Activated CD4-positive, CD25-positive, alpha-beta regulatory T cell (primary cell): ENCODE measurements around the gene DYTN.
"Not testable (repeated sequence)": the region's sequence is repeated elsewhere in the genome, so short reads cannot be mapped to it uniquely, and the experiment has no call there.

Experiments used
- DNase-seq, 4 experiments: peaks; one replicate each; lab custom pipeline; 2025; lab: John Stamatoyannopoulos, UW

The DYTN gene

GRCh38 chr2:206718296-206718695, at the start of gene DYTN:
Gene DYTN, minus strand, starts transcription at chr2:206718396. Its CDS starts 117 bp downstream, at chr2:206718279.
- DNase-seq, result no peak

- no peak for DNase-seq
These were observed 48.1 kb upstream of the DYTN start for GRCh38 chr2:206766057-206766930.

GRCh38 chr2:206765242-206766056, 47.3 kb upstream of the DYTN start, which contains the start of the genes FASTKD2 and MDH1B:
Gene FASTKD2, plus strand, starts transcription at chr2:206765606. Its CDS starts 1,088 bp downstream, at chr2:206766694.
Gene MDH1B, minus strand, starts transcription at chr2:206765328. Its CDS starts 57 bp downstream, at chr2:206765271.
- peak; percentile 55 to 69 (median 62) for DNase-seq

GRCh38 chr2:206764673-206765241, 46.6 kb upstream of the DYTN start:
- no peak for DNase-seq

GRCh38 chr2:206756816-206757215, 38.6 kb upstream of the DYTN start:
- no peak for DNase-seq

GRCh38 chr2:206740800-206741199, 22.6 kb upstream of the DYTN start:
- no peak for DNase-seq

- no peak for DNase-seq
These were observed 21.1 kb upstream of the DYTN start for GRCh38 chr2:206739271-206739670.

GRCh38 chr2:206736935-206737334, 18.7 kb upstream of the DYTN start:
- no peak for DNase-seq

GRCh38 chr2:206733341-206733740, 15.1 kb upstream of the DYTN start:
- no peak for DNase-seq

- DNase-seq, result no peak
These were observed 10.3 kb upstream of the DYTN start for GRCh38 chr2:206728277-206729199.

- no peak for DNase-seq
These were observed 9.1 kb upstream of the DYTN start for GRCh38 chr2:206727287-206727686.

GRCh38 chr2:206723288-206723687, 5.1 kb upstream of the DYTN start:
- DNase-seq, result no peak

GRCh38 chr2:206721256-206721920, 3.2 kb upstream of the DYTN start:
- no peak for DNase-seq

GRCh38 chr2:206716623-206717022, 1.6 kb downstream of the DYTN start:
- DNase-seq, result no peak

GRCh38 chr2:206715183-206715582, 3.0 kb downstream of the DYTN start:
- DNase-seq, result not testable (repeated sequence)

- no peak for DNase-seq
These were observed 4.5 kb downstream of the DYTN start for GRCh38 chr2:206713746-206714145.

- DNase-seq, result no peak
These were observed 9.9 kb downstream of the DYTN start for GRCh38 chr2:206708286-206708685.

- DNase-seq, result no peak
These were observed 11.0 kb downstream of the DYTN start for GRCh38 chr2:206707164-206707701.

GRCh38 chr2:206701952-206702605, 16.1 kb downstream of the DYTN start:
- DNase-seq, result no peak

- no peak for DNase-seq
These were observed 18.0 kb downstream of the DYTN start for GRCh38 chr2:206700156-206700555.
